RWPE1 (cell line): ENCODE measurements around the gene ETF1.

Experiments
- CTCF ChIA-PET: fragments of 350-600 bp; sonication (Branson Sonifier 250); formaldehyde crosslinking; extraction: SDS; loops from one replicate; lab custom pipeline; 2021; lab: Yijun Ruan, JAX
- POLR2A ChIA-PET: fragments of 400-600 bp; formaldehyde crosslinking; extraction: SDS; loops from one replicate; lab custom pipeline; 2020; ENCODE audit warnings: antibody characterized with exemption; ENCODE audit not compliant: low non-redundant PET; lab: Yijun Ruan, JAX
- DNase-seq: peaks from one replicate; pipeline ENCODE4 v3.0.0; 2012; ENCODE audit warnings: low spot score
- H3K27ac ChIP-seq: fragments of 450-650 bp; 2 replicates; pipeline ENCODE4 v1.5.1; 2017
- CTCF ChIP-seq: fragments of 450-650 bp; conservative IDR thresholded peaks from 2 replicates; pipeline ENCODE4 v1.5.1; 2017; ENCODE audit warnings: low read depth, mild to moderate bottlenecking

ETF1 gene

DNA sequence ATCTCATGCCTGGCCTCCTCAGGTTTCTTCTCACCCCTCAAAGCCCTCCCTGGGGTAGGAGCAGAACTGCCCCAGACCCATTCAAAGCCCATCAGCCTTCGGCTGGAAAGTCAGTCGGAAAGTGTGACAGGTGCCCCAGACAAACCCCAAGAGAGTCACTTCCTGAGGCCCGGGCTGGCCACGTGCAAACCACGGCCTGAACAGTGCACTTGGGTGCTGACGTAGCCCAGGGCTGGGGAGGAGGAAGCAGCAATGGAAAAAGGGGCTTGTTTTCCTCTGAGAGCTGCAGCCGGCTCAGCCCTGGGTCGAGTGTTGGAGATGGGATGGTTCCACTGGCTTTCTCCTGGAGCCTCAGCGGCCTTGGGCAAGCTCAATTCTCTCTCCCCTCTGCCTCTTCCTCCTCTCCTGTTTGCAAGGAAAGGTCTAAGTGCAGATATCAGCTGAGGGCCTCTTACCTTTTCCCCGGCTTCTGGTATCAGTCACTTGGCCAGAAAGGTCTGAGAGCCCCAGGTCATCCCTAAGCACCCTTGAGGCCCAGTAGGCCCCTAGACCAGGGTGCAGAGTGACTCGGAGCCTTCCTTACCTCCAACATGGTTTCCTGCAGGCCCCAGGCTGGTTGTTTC, 83.6 kb downstream of the ETF1 start:
- ChIA-PET CTCF (interaction anchor here (1.3 kb wide), 1 partner anchor 9 kb away, joined by 6 read pairs; no protein-coding TSS in a partner anchor), POLR2A (interaction anchor here (0.5 kb wide), 1 partner anchor 67 kb away, joined by 3 read pairs; no protein-coding TSS in a partner anchor)
- H3K27ac ChIP-seq: no peak overlapping the region
- DNase-seq: no peak
- no peak for TF ChIP-seq CTCF

GRCh38 chr5:138458856-138459255, 84.2 kb downstream of the ETF1 start:
- DNase-seq: no peak
- no peak for TF ChIP-seq CTCF
- ChIA-PET POLR2A (interaction anchor here (0.5 kb wide), 1 partner anchor 67 kb away, joined by 3 read pairs; no protein-coding TSS in a partner anchor), CTCF (interaction anchor here (1.2 kb wide), 1 partner anchor 9 kb away, joined by 4 read pairs; no protein-coding TSS in a partner anchor)
- H3K27ac ChIP-seq: no peak overlapping the region

DNA sequence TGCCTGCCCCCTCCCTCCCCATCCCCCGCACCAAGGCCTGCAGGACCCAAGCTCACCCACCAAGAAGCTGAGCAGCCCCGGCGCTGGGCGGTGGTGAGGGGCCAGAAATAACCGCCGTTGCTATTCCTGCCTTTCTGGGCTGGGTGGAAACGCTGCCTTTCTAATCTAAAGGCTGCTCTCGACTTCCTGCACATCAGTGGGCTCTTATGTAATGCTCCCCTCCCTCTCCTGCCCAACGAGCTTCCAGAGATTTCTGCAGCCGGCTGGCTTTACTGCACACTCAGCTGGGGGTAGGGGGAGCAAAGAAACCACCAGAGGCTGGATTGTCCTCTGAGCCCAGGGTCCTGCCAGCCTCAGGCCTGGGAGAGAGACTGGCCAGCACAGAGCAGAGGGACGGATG, 84.7 kb downstream of the ETF1 start:
- no peak for TF ChIP-seq CTCF
- POLR2A ChIA-PET: no interaction called here
- CTCF ChIA-PET: interaction anchor here (1.2 kb wide), 1 partner anchor 8 kb away, joined by 4 read pairs; no protein-coding TSS in a partner anchor
- DNase-seq: no peak
- no peak overlapping the region for H3K27ac ChIP-seq

DNA sequence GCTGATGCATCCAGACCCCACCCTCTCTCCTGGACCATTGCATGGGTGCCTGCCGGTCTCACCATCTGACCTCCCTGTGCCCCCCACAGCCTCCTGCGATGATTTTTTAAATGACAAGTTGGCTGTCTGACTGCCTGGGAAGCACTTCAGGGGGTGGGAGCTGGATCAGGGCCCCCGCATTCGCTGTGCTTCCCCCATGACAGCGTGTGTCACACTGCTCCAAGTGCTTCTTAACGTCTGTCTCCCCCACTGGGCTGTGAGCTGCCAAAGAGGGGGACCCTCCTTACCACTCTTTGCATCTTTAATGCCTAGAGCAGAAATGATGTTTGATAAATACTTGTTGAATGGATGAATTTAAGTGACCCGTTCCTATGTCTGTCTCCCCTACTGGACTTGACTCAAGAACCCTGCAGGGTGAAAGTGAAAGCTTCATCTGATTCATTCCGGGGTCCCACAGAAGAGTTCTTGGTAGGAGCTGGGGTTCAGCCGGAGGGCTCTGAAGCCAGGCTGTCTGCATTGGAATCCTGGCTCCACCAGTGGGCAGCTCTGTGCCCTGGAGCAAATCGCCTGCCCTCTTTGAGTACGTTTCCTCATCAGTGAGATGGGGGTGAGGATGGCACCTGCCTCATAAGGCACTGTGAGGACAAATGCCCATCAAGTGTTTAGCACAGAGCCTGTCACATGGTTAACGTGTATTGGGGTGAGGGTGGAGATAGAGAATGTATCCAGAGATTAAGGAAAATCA, 85.3 kb downstream of the ETF1 start:
- POLR2A ChIA-PET: no interaction called here
- no peak for DNase-seq
- no peak for TF ChIP-seq CTCF
- H3K27ac ChIP-seq: no peak overlapping the region
- CTCF ChIA-PET: interaction anchor here (1.2 kb wide), 1 partner anchor 8 kb away, joined by 4 read pairs; no protein-coding TSS in a partner anchor
